HG02840 (cell line): Measurements from ENCODE around the gene GRM8.

Experiments
- ATAC-seq: cut with Tn5 transposase; IDR thresholded peaks from one replicate; pipeline ENCODE4 v1.9.1; 2021; ENCODE audit warnings: mild to moderate bottlenecking, moderate library complexity, moderate number of reproducible peaks; ENCODE audit not compliant: unreplicated experiment, low FRiP score

Gene GRM8

DNA sequence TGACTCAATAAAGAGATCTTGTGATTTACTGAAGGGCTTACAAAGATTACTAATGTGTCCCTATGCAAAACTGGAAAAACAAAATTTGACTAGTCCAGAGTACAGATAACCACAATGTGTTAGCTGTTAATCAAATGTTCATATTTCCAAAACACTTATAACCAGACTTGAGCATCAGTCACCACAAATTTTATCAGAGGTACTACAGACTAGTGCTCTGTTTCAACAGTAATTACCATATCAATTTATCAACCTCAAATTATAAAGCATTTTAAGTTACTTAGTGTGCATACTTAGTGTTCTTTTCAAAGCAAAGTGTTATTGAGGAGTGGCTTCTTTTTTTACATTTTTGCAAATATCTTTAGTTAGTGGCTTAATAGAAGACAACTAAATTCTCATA is 765.9 kb downstream of the GRM8 start:
- ATAC-seq = no peak

DNA sequence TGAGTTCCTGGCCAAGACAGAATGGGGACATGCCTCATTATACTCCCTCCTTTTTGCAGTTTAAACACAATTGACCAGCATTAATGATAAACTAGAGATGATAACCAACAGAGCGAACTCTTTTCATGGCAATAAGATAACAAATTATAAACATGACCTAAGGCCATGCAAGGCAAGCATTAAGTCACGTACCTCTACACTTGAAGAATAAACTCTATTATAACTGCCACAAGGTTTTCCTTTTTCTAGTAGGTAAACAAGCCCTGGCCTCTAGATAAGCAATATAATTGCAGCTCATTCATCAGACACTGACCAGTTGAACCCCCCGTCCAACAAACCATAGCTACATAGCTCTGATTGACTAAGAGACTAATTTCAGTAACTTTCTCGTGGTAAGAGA is 767.0 kb downstream of the GRM8 start:
- no peak for ATAC-seq

DNA sequence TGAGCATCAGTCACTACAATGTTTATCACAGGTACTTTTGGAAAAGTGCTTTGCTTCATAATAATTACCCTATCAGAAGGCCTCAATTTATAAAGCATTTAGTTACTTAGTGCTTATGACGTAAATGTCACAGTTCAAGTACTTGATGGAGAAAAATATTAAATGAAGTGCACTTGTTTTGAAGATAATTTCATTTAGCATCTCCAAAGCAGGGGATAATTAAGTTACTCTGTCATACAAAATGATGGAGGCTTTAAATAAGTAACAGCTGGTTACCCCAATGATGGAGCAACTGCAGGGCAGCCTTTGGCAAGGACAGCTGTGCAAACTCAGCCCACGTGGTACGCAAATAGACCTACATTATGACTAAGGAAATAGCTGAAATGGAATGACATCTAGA is 768.8 kb downstream of the GRM8 start:
- no peak for ATAC-seq

DNA sequence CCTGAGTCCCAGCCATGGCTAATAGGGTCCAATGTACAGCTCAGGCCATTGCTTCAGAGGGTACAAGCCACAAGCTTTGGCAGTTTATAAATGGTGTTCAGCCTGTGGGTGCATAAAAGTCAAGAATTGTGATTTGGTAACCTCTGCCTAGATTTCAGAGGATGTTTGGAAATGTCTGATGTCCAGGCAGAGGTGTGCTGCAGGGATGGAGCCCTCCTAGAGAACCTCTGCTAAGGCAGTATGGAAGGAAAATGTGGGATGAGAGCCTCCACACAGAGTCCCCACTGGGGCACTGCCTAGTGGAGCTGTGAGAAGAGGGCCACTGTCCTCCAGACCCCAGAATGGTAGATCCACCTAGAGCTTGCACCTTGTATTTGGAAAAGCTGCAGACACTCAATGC is 779.9 kb downstream of the GRM8 start:
- no peak for ATAC-seq

DNA sequence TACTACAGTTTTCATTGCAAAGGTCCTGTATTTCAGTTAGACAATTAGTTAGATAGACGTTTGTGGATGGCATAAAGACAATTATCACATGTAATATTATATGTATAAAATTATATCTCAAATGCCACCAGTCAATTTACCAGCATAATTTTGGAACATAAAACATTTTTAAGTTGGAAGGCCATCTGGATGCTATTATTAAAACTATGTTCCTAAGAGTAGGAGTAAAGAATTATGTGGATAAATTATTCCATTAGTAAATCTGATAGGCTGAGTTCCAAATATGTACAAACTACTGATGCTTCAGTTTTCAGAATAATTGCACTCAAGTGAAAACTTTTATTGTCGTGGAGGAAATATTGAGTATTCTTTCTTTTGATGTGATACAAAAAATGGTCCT is 790.3 kb downstream of the GRM8 start:
- ATAC-seq = no peak

DNA sequence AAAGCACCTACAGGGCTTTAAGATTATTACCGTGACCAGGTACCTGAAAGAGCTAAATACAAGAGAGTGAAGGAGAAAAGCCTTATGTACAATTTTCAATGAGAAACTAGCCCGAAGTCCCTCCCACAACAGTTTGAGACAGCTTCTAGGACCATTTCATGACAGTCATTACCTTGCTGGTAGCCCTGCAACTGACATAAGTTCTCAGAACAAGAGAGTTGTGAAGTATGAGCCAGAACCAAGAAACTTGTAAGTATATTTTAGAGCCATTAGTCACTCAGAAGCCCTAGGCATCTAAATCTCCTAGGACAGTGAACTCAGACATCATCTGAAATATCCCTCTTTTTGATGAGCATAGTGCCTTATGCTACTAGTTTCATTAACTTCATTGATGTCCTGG is 792.1 kb downstream of the GRM8 start:
- no peak for ATAC-seq

DNA sequence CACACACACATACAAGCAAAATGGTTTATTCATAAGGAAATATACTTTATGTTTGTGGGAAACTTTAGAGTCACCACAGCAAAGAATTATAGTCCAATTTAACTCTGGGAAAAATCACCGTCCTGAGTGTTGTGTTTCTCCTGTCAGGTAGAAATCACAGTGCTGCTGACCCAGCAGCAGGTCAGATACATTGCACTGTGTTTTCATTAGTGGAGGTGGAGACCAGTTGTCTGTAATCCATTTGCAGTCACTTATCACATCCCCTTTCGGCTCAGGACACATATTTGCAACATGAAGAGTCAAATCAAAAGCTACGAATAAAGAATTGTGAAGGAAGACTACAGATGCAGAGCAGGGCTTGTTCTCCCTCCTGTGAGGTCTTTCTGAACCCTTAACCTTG is 799.6 kb downstream of the GRM8 start:
- no peak for ATAC-seq

DNA sequence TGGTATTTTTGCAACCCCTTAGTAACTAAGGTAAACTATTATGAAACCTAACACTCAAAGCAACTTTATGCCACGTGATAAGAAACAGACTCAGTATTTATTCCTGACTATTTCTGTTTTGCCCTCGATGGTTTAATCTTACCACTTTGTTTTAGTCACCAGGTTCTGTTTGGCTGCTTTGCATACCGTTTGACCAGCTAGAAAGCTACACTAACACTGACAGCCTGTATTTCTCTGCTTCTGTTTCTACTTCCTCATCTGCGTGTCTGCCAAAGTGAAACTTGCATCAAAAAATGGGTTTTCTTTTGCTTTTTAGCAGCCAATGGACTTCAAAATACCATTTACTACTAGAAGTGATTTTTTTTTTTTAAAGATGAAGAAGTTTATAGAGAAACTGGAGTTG is 802.5 kb downstream of the GRM8 start:
- peak; percentile 98 for ATAC-seq

DNA sequence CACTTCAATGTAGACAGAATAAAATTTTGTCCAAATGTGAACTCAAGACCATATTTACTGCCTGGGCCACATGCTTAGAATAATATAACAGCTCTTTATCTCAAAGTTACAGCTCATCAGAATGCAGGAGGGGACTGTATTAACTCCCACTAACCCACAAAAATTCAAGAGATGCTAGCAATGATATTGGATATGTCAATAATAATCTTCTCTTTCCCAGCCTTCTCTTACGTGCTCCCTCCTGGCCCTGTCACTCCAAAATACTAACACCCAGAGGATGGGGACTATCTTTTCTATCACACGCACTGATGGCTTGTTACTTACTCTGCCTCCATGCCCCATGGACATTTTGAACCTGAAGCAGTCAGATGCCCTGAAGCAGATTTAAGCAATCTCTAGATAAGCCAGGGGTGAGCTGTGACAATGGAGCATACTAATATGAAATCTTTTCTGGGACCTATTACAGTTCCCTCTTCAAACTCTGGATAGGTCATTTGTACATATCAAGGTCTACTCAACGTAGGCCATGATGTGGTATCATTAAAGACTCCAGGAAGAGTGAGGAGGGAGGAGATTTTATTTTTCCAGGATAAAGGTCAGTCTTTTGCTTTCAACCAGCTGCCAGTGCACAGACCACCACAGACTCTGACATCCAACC is 803.0 kb downstream of the GRM8 start:
- peak; percentile 0 for ATAC-seq

DNA sequence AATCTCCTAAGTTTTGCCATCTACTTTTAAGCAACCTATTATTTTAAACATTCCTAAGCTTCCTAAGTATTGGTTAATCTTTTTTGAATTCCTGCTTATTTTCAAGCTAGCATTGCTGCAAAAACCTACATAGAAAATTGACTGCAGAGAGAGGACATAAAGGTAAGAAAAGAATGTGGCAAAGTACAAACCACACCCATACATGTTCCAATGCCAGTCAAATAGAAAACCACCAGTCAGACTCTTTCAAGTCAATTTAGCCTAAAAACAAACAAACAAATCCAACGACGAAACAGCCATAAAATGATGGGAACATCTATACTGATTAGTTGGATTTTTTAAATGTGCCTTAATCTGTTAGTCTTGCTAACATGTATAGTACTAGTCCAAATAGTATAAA is 804.8 kb downstream of the GRM8 start:
- no peak for ATAC-seq

DNA sequence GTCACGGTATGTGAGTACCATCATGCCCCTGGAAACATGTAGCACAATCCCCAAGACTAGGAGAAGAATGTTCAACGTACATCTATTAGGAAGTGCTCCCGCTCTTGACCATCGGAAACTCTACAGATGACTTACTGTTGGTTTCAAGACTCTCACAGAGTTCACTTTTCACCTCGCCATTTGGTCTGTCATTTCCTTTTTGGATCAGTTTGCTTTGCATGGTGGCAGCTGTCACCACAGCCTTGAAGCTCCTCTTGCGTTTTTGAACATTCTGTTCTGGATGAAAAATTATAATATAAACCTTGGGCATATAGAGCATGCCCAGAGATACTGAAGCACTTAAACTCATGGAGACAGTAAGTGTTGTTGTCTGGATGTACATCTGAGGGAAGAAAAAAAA is 806.8 kb downstream of the GRM8 start:
- no peak for ATAC-seq

DNA sequence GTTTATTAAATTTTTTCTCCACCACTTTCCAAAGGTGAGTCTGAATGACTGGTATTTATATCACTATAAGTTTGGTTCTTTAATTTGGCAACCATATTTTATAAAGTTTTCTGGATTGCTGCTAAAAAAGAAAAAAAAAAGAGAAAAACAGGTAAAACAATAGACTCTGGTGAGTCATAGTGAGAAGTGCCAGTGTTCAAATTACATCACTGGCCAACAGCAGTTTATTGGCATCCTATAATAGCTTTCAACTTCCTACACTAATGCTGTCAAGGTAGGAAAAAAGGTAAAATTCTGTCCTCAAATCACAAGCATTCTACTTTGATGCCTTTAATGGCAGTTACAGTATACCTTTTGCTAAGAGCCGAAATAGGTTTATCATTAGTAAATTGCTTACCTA is 808.8 kb downstream of the GRM8 start:
- no peak for ATAC-seq

DNA sequence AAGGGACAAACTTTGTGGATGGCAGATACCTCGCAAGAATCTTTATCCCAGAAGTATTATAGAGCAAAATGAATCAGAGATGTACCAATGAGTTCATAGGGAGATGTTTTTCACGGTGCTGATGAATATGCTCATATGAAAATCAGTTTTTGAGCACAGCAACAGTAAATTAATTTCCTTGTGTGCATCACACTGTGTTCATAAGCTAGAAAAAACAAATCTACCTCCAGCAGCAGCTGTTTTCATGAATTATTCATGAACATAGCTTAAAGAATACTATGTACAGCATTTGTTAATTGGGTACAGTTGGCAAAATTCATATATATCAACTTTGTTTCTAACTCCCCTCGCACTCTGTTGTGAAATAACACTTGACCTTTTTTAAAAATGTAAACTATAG is 809.8 kb downstream of the GRM8 start:
- ATAC-seq = no peak

DNA sequence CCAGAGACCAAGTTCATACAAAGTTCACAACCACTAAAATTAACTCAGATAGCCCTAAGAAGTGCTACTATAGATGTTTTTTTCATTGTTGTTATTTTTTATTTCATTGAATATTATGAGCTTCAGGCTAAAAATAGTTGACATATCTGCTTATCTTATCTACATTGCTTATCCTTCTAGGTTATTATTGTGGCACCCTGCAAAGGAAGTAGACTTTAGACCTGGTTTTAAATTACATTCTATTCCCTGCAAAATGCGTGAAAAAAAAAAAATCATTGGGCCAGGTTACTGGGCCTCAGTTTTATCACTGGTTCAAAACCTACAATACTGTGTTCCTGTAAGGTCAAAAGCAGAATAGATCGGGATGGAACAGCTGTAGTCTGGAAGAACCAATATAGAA is 811.0 kb downstream of the GRM8 start:
- ATAC-seq = no peak

DNA sequence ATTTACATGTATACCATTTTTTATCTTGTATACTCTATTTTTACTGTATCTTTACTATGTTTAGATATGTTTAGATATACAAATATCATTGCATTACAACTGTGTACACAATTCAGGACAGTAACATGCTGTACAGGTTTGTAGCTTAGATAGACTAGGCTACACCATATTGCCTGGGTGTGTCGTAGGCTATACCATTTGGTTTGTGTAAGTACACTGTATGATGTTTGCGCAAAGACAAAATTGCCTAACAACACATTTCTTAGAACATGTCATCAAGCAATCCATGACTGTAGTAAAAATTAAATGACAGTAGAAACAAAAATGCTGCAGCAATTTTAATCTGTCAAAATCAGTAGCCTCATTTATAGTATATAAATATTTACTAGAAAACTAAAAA is 812.2 kb downstream of the GRM8 start:
- no peak for ATAC-seq

DNA sequence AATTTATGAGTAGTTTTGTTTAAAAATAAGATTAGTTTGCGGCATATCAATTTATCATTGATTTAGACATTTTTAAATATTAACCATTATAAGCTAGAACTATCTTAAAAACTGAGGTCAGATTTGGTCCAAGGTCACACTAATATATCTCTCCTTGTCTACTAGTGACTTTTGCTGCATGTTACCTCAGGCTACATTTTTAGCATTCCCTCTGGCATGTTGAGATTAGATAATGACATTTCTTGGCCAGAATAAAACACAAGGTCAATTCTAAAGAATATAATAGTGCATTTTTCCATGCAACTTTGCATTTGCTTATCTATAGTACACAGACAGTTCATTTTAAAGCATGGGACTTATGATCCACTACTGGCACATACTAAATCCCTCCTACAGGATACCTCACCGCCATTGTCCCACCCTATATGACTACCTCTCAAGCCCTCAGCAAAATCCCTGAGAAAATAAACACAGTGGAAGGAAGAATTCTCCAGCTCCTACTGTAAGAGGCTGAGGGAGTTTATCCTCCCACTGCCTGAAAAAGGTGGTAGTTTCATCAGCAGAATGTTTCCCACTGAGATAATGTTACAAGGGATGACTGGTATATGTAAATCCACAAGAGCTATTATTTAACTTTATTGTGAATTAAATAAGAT is 816.4 kb downstream of the GRM8 start:
- no peak for ATAC-seq

DNA sequence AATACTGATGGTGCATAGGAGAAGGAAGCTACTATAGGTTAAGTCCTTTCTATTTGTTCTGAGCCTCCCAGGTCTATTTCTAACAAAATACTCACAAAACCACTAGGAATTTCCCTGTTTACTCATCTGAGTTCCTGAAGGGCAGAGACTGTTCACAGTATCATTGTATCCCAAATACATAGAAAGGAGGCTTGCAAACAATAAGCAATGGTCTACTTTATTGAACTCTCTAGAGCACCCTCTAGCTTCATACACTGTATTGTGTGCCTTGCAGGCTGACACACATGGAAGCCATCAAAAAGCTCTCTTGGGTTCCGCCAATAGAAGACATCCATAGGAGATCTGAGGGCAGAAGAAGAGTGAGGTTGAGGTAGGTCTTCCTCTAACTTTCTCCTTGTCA is 826.1 kb downstream of the GRM8 start:
- no peak for ATAC-seq

DNA sequence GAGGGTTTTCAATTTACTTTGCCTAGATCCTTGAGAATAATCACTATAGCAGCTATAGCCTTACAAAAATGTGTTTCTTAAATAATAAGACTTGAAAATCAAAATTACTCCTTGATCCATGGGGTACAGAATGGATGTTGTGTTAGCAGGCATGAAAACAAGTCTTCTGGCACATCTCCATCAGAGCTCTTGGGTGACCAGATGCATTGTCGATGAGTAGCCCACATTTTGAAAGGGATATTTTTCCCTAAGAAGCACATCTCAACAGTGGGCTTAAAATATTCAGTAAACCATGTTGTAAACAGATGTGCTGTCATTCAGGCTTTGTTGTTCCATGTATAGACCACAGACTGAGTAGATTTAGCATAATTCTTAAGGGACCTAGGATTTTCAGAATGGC is 827.8 kb downstream of the GRM8 start:
- no peak for ATAC-seq

DNA sequence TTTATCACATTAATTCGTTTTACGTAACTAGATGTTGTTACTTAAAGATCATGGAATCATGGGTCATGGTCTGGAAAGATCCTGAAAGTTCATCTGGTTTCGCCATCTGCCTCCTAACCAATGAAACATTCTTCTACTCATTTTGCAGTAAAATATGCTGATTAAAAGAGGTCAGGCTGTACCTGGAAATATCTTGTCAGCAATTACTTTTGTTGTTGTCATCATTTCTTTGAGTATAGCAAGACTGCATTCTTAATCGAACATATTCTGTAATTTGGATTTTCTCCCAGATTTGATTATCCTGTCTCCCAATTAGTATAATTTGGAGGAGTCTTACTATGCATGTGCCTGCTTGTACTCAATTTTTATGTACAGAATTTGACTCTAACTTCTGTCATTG is 833.7 kb downstream of the GRM8 start:
- no peak for ATAC-seq

DNA sequence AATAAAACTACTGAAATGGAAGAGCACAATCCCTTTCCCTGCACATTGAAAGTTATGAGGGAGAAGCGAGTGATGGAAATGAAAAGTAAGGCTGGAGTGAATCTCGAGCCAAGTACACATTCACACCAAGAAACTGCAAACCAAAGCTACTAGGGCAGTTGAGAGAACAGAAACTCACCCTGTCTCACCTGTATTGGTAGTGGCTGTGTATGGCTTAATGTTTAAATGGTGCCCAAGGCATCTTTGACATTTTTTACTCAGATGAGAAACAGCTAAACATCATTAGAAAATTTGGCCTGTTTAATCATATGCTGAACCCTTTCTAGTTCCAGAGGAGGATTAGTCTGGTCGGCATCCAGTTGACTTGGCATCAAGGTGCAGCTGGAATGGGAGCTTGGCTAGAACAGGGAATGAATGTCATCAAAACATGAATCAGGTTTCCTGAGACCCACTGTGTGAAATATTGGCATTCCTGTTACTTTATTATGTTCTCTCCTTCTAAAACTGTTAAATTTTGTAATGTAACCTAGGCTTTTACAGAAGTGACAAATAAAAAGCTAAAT is 840.8 kb downstream of the GRM8 start:
- ATAC-seq = no peak

DNA sequence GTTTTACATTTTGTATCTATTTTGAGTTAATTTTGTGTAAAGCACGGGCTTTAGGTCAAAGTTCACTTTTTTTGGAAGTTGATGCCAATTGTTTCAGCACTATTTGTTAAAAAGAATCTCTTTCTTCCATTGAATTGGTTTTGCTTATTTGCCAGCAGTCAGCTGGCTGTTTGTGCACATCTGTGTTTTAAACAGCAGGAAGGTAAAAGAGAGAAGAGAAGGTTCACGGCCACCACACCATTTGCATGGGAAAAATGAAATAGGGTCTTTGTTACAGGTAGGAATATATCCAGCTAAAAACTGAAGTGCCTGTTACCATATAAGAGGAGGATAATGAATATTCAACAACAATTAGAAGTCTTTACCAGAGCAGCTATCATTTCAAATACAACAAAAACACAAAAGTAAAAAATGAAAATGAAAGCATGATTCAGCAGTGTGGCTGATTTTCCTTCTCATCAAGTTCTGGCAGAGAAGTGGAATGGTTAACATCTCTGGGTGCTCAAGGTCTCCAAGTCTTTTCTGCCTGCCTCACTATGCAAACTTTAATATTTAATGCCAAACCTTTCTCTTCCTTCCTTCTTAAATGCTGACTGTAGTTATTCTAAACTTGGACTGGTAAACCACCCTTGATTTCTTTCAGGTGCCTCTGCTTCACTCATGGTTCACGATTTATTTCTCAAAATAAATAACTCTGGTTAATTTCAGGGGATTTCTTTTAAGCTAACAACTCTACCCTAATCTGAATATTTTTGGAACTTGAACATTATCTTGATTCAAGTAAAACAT is 841.5 kb downstream of the GRM8 start:
- no peak for ATAC-seq

DNA sequence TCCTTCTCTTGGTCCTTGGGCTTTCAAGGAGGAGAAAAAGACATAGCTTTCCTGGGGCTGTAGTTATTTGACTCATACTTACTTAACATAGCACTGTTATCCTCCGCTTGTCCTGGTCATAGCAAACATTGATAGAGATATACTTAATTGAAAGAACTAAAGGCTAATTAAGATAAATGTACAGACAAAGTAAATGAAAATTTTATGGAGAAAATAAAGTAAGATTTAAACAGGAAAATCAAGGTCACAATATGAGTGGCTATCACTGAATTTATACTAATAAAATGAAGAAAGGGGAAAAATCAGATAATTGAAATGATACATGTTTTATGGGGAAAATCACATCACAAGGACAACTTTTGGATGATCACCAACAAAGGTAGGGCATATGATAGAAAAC is 849.7 kb downstream of the GRM8 start:
- ATAC-seq = no peak
